ENCODE data around the gene RALGAPA2.

RALGAPA2 gene

GRCh38 chr20:20425823-20426654, 286.4 kb downstream of the RALGAPA2 start:
- DNase-seq = no peak

GRCh38 chr20:20423117-20423516, 289.3 kb downstream of the RALGAPA2 start:
- no peak for DNase-seq

GRCh38 chr20:20417876-20418676, 294.4 kb downstream of the RALGAPA2 start:
- no peak for DNase-seq

DNA sequence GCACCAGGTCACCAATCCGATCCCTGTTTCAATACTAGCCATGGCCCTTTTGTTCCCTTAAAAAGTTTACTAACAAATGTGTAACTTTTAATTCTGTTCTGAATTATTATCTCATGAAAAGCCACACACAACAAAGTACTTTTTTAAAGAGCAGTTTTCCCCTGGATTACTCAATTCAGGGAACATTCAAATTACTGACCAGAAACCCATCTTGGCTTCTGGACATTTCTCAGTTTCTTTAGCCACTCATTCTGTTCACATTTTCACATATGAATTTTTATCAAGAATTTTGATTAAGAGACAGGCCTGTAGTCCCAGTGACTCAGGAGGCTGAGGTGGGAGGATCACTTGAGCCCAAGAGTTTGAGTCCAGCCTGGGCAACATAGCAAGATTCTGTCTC, 297.1 kb downstream of the RALGAPA2 start:
- no peak for DNase-seq

GRCh38 chr20:20414640-20415220, 297.7 kb downstream of the RALGAPA2 start:
- DNase-seq = no peak

GRCh38 chr20:20413810-20414281, 298.6 kb downstream of the RALGAPA2 start:
- no peak for DNase-seq

DNA sequence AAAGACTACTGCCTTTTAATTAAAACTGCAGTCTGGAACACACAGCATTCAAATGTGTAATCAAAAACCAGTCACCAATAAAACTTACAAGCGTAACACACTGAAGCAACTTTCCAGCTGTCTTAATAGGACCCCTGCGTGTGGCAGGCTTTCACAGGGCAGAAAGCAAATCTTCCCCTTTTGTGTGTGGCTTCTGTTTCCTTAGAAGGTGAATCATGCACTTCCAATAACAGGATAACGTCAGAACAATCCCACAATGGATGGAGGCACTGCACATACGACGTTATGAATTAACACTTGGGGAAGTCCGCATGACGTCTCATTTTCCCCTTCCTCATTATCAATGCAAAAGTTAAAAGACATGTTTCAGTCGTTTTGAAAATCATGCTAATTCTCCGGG, 299.7 kb downstream of the RALGAPA2 start:
- DNase-seq = no peak

- no peak for DNase-seq
These were observed 300.6 kb downstream of the RALGAPA2 start for GRCh38 chr20:20411836-20412235.

- no peak for DNase-seq
These were observed 301.0 kb downstream of the RALGAPA2 start for GRCh38 chr20:20411402-20411801.

GRCh38 chr20:20410678-20411077, 301.8 kb downstream of the RALGAPA2 start:
- DNase-seq = no peak

- DNase-seq = no peak
These were observed 303.1 kb downstream of the RALGAPA2 start for GRCh38 chr20:20409331-20409730.

DNA sequence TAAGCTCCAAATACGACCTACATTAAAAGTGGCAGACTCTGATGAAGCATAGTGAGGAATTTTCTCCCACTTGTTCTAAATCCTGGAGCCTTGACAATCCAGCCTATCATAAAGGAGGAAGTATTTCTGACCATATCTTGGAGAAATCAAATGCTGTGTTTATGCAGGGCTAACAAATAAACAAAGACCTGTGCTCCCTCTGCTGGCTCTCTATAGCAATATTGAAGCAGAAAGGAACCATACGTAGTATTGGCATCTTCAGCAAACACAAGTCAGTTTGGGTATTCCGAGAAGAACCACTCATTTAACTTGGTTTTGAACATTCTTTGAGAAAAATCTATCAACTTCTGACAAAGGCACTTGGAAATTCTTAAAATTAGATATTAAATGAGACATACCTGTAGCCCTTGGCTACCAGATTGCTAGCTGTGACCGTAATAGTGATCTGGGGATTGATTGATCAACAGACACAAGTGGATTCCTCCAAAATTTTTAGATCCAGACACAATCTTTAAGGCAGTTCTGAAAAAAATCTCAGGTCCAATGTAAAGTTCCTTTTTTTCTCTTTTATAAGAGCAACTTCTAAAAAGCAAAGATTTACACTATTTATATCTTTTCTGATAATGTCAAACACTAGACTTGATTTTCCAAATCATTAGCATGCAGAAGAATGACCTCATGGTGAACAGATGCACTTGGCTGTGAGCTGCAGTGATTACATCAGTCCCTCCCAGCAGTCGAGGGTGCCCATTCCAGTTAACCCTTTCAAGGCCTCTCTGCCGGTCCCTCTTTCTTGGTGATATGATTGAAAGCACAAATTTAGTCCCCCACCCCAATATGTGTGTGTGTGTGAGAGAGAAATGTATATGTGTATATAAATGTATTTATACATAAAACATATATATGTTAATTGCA, 304.3 kb downstream of the RALGAPA2 start:
- DNase-seq = no peak

DNA sequence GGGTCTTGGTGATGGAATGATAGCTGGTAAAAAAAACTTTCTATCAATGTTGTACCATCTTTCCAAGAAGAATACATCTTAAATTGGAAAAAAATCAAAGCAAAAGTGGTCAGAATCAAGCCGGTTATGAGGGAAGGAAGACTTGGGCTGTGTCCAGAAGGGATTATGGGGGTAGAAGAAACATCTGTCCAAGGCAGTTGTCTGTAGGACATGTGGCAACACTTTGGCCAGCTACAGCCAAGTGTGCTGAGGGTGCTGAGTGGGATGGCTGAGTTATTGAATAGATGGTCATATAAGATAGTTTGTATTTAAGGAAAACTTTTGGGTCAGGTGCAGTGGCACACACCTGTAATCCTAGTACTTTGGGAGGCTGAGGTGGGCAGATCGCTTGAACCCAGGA, 306.1 kb downstream of the RALGAPA2 start:
- no peak for DNase-seq

- no peak for DNase-seq
These were observed 306.8 kb downstream of the RALGAPA2 start for GRCh38 chr20:20405623-20406022.

DNA sequence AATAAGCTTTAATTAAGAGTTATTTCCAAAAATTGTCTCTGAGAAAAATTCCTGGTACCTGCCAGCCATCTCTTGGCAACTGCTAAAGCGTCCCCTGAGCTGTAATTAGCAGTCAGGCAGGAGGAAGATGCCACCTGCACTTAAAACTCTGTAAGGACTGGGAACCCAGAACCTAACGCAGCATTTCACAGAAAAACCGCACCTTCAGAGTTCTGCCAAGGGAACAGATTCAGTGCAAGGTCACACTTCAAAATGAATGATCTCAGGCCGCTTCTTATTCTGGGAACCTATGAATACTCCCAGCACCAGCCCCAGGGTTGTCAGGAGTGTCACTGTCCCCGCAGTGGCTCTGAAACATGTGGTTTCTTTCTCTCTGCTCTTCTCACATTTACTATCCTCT, 307.8 kb downstream of the RALGAPA2 start:
- no peak for DNase-seq

- DNase-seq = no peak
These were observed 310.5 kb downstream of the RALGAPA2 start for GRCh38 chr20:20401991-20402390.

DNA sequence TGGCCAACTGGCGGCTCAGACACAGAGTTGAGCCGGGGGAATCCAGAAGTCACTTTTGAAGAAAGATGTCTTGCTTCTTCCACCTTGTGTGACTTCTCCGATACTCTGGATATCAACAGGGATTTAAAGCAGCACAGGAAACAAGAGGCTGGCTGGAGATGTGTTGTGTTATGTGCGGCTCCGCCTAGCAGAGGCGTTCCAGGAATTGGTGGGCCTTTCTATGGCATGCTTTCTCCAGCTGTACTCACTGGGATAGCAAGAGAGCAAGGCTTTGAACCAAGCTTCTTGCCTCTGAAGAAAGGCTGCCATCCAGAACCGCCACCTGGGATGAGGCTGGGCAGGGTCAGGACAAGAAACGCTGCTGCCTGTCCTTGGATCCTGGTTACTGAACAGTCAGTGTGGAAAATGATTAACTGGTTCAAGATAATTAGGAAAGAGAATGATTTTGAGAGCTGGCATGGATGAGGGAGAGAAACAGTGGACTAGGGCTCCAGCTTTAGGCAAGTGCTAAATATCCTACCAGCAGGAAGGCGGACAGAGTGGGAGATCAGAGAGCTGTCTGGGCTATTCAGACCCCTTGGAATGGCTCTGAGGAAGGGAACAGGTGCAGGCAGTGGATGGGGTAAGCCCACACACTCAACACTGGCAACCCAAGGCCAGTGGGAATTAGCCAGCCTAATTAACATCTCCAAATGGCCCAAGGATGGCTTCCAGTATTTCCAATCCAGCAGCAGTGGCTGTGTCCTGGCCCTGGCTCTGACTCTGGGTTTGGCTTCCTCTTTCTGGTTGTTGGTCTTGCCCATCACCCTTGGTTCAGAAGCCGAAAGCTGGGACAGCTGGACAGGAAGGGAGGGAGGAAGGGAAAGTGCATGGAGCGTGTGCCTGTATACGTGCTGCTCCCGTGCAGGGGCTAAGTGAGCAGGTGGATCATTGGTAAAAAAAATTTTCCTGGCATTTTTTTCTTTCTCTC, 312.6 kb downstream of the RALGAPA2 start:
- no peak for DNase-seq

GRCh38 chr20:20398123-20398522, 314.3 kb downstream of the RALGAPA2 start:
- no peak for DNase-seq

- DNase-seq = no peak
These were observed 315.6 kb downstream of the RALGAPA2 start for GRCh38 chr20:20396794-20397193.

DNA sequence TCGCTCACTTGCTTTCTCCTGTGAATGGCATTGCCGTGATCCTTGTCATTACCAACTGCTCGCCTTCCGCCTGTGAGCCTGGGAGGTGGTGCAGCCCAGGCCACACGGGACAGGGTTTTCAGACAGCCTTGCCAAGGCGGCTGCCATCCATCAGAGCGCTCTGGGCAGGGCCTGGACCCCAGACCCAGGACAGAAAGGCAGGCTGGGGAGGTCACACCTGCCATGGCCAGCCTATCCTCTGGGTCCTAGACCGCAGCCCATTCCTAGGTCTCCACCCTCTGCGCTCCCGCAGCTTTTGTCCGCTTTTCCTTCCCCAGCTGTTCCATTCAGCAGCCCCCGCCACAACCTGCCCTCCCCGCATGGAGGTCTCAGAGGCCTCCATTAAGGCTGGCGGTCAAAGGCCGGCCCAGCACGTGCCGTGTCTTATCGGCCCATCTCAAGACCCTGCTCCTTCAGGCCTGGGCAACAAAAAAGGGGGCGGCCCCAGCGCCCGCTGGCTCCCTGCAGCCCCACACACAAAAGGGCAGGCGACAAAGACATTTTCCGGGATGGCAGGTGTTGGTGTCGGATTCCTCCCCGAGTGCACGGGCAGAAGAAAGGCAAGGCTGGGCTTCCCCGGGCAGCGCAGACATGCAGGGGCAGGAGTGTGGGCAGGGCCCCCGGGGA, 316.4 kb downstream of the RALGAPA2 start:
- no peak for DNase-seq

DNA sequence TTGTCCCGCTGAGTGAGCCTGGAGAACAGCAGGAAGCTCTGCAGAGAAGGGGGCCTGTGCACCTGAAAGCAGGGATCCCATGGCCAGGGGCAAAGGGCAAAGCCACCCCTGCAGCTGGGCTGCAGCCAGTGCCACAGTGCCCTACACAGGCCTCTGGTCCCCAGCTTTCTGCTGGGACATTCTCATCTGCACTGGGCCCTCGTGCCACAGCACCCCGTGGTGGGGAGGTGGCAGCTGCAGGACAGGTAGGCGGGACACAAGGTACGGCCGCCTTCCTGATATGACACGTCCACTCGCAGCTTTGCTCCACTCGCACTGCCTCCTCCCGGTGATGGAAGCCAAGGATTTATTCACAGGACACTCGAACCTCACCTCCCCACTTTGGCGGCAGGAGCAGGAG, 317.4 kb downstream of the RALGAPA2 start:
- no peak for DNase-seq

Measured in activated CD8-positive, alpha-beta memory T cell treated with anti-CD3 and anti-CD28 coated beads, Interleukin-2, amount 50 U/mL, for 4 hours (primary cell).